Measurements from ENCODE around the gene EML6.

DNA sequence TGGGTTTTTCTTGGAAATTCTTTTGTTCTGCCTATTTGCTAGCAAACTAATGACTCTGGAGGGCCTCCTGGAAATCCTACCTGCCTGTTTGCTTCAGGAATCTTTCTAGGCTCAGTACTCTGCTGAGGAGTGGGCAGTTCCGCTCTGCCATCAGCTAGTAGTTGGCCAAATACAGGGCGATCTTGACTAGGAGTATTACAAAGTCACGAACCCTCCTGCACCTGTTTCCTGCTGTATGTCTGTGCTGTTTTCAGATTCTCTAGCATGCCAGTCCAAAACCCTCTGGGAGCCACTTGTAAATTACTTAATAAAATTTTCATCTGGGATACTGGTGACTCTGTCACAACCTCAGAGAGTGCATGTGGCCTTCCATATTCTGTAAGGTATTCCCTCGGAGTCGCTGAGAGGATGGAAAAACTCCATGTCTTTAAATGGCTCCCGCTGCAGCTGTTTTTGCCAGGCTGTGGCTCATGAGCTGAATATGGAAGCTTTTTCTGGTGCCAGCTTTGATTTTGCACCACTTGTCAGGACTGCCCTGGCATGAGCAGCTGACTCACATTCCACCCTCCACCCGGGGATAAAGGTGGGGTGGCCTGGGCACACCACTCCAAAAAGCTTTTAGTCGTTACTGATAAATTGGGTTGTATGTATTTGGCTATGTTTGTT is 203.8 kb downstream of the EML6 start:
- TF ChIP-seq CTCF (IDR thresholded peaks at IDR 0.05; ENCODE audit: low read depth, low read length) (no peak), EZH2phosphoT487 (IDR thresholded peaks at IDR 0.05; ENCODE audit: low read depth) (no peak)
